Stimulated activated naive B cell treated with anti-CD40 and anti-IgM and Interleukin-4, amounts not matched to agents 10 μg/mL and 1 μg/mL and 100 μg/mL, for 72 hours (primary cell): ENCODE measurements around the gene ZNF532.

Source experiments
- ATAC-seq, 2 donors: fragments of 150-1000 bp; cut with Tn5 transposase; replicated peaks; 2 replicates each; pipeline ENCODE4 v1.10.0; 2021; ENCODE audit warnings: moderate library complexity in 1 of 2
- DNase-seq: peaks from one replicate; pipeline ENCODE4 v3.0.0; 2021
- H3K27ac Mint-ChIP-seq: one replicate; pipeline ENCODE4 v1.8.0; 2022; ENCODE audit warnings: mild to moderate bottlenecking, mixed read lengths
- H3K27me3 Mint-ChIP-seq, 2 donors: one replicate each; pipeline ENCODE4 v1.8.0; 2022; ENCODE audit warnings: mixed read lengths in 2 of 2
- H3K36me3 Mint-ChIP-seq, 2 donors: one replicate each; pipeline ENCODE4 v1.8.0; 2022; ENCODE audit warnings: mixed read lengths in 2 of 2, mild to moderate bottlenecking in 1 of 2
- H3K4me1 Mint-ChIP-seq, 2 donors: one replicate each; pipeline ENCODE4 v1.8.0; 2022; ENCODE audit warnings: mixed read lengths in 2 of 2, mild to moderate bottlenecking in 1 of 2
- H3K4me3 Mint-ChIP-seq, 2 donors: one replicate each; pipeline ENCODE4 v1.8.0; 2022; ENCODE audit warnings: mild to moderate bottlenecking in 2 of 2, mixed read lengths in 2 of 2, moderate library complexity in 1 of 2
- H3K9me3 Mint-ChIP-seq, 2 donors: one replicate each; pipeline ENCODE4 v1.8.0; 2022; ENCODE audit warnings: mixed read lengths in 2 of 2, mild to moderate bottlenecking in 1 of 2

The ZNF532 gene

DNA sequence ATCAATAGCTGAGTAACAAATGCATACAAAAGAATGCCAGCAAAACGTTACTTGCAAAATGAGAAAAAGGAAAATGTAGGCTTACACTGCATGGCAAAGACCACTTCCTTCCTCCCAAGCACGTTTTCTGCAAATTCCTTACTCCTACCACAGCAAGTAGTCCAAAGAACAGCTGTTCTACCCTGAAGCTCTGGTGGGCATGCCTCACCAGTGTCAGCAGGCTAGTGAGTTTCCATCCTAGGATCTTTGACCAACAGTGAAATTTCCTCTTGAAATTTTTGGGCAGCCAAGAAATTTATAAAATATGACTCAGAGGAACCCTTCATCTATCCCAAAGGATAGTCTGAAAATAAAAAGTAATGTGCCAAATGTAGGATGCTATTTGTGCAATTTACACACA lies 123.9 kb downstream of the ZNF532 start:
- ATAC-seq (no peak), DNase-seq (no peak)
- no peaks in the 10 kb centered on the region for H3K27me3 Mint-ChIP-seq
- H3K27ac Mint-ChIP-seq: no peak overlapping the region
- peaks cover 41 to 59% of the 10 kb centered on the region in 2 donors for H3K4me1 Mint-ChIP-seq
- no peak overlapping the region for H3K4me3 Mint-ChIP-seq
- H3K9me3 Mint-ChIP-seq: peaks cover 29 to 35% of the 10 kb centered on the region in 2 donors
- peaks cover 31 to 43% of the 10 kb centered on the region in 2 donors for H3K36me3 Mint-ChIP-seq

DNA sequence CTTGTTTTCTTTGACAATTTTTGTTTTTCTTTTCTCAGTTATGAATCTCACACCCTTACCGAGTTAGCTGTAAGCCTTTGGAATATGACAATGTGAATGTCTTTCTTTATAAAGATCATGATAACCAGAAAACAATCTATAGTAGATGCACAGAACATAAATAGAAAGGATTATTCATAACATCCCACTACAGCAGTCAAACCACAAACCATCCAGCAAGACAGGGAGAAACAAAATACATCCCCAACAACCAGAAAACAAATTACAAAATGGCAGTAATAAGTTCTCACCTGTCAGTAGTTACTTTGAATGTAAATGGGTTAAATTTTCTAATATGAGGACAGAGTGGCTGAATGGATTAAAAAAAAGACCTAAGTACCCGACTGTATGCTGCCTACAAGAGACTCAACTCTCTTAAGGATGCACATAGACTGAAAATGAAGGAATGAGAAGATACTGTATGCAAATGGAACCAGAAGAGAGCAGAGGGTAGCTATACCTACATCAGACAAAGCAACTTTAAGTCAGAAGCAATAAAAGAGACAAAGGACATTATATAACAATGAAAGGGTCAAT lies 124.6 kb downstream of the ZNF532 start:
- Mint-ChIP-seq H3K27me3 (no peaks in the 10 kb centered on the region), H3K36me3 (peaks cover 25 to 38% of the 10 kb centered on the region in 2 donors), H3K4me3 (no peak overlapping the region), H3K9me3 (peaks cover 29 to 35% of the 10 kb centered on the region in 2 donors), H3K4me1 (peaks cover 42 to 62% of the 10 kb centered on the region in 2 donors), H3K27ac (peak overlapping the region; percentile 1)
- ATAC-seq: no peak
- DNase-seq: no peak

DNA sequence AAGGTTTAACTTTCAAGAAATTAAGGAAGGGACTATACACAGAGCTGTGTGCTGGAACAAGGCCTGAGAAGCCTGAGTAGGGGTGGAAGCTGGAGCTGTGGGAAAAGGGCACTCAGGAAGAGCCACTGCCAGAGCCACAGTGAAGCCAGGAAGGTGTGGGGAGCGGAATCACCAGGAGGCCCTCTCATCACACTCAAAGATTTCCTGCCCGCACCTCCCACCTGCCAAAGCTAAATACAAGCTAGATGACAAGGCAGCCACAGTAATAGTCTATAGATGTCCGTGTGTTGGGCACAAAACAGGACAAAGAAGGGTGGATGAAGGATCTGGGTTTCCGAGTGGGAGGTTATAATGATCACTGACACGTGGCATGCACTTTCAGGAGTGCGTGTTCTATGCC lies 126.0 kb downstream of the ZNF532 start:
- DNase-seq (no peak), ATAC-seq (peak in 1 of 2 donors; percentile 1)
- peak overlapping the region; percentile 93 for H3K27ac Mint-ChIP-seq
- H3K9me3 Mint-ChIP-seq: peaks cover 30 to 35% of the 10 kb centered on the region in 2 donors
- no peaks in the 10 kb centered on the region for H3K27me3 Mint-ChIP-seq
- H3K36me3 Mint-ChIP-seq: peaks cover 25 to 41% of the 10 kb centered on the region in 2 donors
- H3K4me1 Mint-ChIP-seq: peaks cover 42 to 62% of the 10 kb centered on the region in 2 donors
- H3K4me3 Mint-ChIP-seq: no peak overlapping the region

DNA sequence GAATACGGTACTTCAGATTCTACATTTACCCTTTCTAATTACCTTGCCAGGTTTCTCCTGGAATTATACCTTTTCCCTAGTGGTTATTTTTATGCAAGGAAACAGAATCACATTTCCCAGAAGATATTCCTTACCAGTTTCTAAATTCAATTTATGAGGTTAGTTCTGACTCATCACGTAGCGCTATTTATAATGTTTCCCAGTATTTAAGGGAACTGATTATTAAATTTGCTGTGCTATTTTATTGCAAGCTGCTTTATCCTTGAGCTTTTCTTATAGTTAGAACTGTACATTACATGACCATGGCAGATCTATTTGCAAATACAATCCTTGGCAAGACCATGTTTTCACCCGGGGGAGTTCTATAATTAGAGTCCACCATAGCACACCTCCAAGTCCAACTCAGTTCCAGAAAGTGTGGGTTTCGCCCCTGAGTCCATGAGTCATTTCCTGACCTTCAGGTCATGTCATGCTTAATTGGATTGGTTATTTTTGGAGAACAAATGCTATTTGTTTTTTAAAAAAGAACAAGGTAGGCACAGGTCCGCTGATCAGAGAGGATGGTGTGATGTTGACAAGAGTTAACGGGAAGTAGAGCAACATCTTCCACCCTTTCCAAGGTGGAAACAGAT lies 126.6 kb downstream of the ZNF532 start:
- H3K36me3 Mint-ChIP-seq: peaks cover 25 to 40% of the 10 kb centered on the region in 2 donors
- H3K27ac Mint-ChIP-seq: peak overlapping the region; percentile 93
- ATAC-seq: peak; percentile 96 to 98
- DNase-seq: peak; percentile 67
- no peaks in the 10 kb centered on the region for H3K27me3 Mint-ChIP-seq
- H3K4me1 Mint-ChIP-seq: peaks cover 42 to 62% of the 10 kb centered on the region in 2 donors
- H3K9me3 Mint-ChIP-seq: peaks cover 30 to 35% of the 10 kb centered on the region in 2 donors
- H3K4me3 Mint-ChIP-seq: peak overlapping the region; percentile 43 to 47

DNA sequence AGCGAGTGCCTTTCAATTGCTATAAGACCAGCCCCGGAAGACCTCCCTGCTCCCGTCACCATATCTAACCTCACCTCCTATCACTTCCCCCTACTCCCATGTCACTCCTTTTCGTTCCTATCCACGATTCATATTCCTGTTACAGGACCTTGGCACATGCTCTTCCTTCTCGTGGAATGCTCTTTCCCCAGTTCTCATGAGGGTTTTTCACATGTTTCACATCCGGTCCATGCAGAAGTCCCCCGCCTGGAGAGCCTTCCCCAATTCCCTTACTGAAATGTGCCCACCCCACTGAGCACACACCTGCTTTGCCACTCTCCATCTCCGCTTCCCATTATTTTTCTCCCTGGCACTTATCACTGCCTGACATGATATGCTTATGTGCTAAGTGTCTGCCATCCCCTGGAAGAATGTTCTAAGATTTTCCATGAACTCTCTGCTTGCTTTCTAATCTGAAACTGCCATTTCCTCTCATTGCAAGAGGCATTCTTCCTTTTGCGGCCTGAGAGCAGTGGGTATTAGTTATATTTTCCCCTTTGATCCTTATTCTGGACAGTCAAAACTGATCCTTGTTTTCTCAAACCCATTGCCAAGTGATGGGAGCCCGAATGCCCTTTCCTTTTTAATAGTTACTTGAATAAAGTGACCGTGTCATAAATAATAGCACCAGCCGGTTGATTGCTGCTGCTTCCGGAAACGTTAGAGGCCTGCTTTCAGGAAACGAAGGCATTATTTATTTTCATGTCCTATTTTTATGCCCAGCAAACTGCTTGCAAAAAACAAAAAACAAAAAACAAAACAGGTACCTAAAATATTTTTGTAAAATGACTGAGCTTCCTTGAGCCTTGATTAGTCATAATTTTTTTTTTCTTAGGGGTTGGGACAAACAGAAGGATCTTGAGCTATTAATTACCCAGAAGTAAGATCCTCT lies 127.9 kb downstream of the ZNF532 start:
- DNase-seq (no peak), ATAC-seq (no peak)
- Mint-ChIP-seq H3K27ac (peak overlapping the region; percentile 93), H3K27me3 (no peaks in the 10 kb centered on the region), H3K4me3 (peak overlapping the region; percentile 40 to 42), H3K9me3 (peaks cover 22 to 27% of the 10 kb centered on the region in 2 donors), H3K36me3 (peaks cover 12 to 28% of the 10 kb centered on the region in 2 donors), H3K4me1 (peaks cover 37 to 50% of the 10 kb centered on the region in 2 donors)

DNA sequence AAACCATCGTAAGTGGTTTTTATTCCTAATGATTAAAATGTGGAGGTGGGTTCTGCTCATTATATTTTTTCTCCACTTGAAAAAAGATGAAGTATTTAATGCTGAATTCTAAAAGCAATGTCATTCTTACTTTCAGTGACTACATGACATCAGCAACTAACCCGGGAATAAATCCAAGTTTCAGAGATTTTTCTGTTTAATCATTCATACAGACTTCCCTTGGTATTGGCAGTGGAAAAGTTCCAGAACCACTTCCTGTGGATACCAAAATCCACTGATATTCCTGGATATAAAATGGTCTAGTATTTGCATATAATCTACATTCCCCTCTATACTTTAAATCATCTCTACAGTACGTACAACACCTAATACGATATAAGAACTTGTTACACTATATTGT lies 128.6 kb downstream of the ZNF532 start:
- no peaks in the 10 kb centered on the region for H3K27me3 Mint-ChIP-seq
- ATAC-seq (no peak), DNase-seq (no peak)
- peaks cover 10 to 26% of the 10 kb centered on the region in 2 donors for H3K36me3 Mint-ChIP-seq
- H3K27ac Mint-ChIP-seq: no peak overlapping the region
- H3K4me1 Mint-ChIP-seq: peaks cover 36 to 48% of the 10 kb centered on the region in 2 donors
- peaks cover 20 to 26% of the 10 kb centered on the region in 2 donors for H3K9me3 Mint-ChIP-seq
- H3K4me3 Mint-ChIP-seq: no peak overlapping the region

DNA sequence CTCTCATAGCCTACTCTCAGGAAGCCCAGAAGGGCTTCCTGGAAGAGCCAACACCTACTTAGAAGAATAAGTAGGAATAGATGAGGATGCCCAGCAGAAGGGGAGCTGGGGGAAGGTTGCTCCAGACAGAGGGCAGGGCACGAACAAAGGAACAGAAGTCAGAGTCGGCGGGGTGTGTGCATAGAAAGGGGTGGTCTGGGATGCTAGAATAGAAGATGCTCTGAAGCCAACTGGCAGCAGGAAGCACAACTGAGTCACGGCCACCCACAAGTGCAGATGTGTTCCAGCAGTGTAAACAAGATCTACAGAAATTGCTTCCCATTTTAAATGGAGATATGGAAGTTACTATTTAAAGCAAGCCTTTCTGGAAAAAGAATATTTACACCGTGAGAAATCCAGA lies 131.0 kb downstream of the ZNF532 start:
- Mint-ChIP-seq H3K4me3 (no peak overlapping the region), H3K36me3 (peaks cover 0 to 11% of the 10 kb centered on the region in 2 donors), H3K27ac (no peak overlapping the region), H3K27me3 (no peaks in the 10 kb centered on the region), H3K9me3 (peaks cover 12 to 16% of the 10 kb centered on the region in 2 donors), H3K4me1 (peaks cover 26 to 38% of the 10 kb centered on the region in 2 donors)
- no peak for DNase-seq
- no peak for ATAC-seq

DNA sequence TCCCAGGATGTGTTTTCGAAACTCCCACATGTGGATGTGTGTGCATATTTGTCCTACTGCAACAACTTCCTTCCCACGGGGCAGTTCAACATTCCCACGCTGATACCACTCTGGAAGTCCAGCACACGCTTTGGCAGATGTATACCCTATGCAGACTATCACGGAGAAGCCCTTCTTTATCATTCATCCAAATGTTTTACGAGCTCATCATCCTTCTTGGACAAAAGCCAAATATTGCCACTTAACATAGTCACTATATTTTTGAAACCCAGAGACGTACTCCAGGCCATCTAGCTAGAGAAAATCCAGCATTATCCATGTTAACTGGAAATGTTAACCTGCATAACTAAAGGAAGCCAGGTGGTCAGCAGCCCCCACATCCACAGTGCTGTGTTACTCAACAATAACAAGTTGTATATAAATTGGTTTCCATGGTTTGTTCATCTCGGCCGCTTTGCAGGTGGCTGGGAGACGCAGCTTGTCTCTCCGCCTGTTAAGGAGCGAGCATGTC lies 131.5 kb downstream of the ZNF532 start:
- peaks cover 21 to 32% of the 10 kb centered on the region in 2 donors for H3K4me1 Mint-ChIP-seq
- no peaks in the 10 kb centered on the region for H3K27me3 Mint-ChIP-seq
- H3K36me3 Mint-ChIP-seq: peaks cover 0 to 11% of the 10 kb centered on the region in 2 donors
- H3K9me3 Mint-ChIP-seq: peaks cover 8 to 13% of the 10 kb centered on the region in 2 donors
- no peak overlapping the region for H3K27ac Mint-ChIP-seq
- ATAC-seq: no peak
- DNase-seq: no peak
- no peak overlapping the region for H3K4me3 Mint-ChIP-seq

DNA sequence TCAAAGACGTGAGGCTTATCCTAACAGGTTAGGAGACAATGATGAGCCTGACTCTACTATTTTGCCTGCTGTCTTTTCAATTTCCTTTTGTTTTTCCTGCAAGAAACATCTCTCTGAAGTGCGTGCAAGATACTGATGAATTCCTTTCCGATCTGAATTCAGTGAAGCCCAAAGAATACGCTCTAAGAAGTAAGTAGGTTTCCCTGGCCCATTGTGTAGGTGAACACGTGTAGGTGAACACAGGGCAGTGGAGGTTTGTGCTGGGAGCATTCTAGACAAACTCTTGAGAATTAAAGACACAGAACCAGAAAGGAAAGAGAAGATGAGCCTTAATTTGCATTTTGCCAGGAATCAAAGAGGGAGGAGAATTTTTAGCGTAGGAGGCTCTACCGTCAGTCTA lies 132.0 kb downstream of the ZNF532 start:
- no peak for ATAC-seq
- H3K36me3 Mint-ChIP-seq: peaks cover 0 to 7% of the 10 kb centered on the region in 2 donors
- no peak overlapping the region for H3K4me3 Mint-ChIP-seq

DNA sequence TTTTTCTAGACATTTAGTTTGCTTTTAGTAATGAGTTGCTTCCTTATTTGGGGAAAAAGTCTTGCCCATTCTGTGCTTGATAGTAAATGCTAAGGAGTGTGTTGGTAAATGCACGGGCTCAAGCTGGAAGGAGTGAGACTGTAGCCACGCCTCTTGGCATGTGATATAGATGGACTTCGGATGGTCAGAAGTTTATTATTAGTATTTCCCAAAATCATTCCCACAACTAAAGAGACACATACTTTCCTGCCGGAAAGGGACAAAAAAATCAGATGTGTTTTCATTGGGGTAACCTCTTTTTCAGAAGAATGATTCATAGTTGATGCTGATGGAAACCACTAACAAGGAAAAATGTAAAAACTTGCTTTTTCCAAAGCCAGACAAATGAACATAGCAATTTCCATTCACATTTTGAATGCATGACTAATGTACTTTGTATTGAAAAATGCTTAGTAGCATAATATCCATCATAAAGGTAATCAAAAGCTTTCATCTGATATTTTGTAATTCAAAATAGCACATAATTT lies 133.2 kb downstream of the ZNF532 start:
- no peak overlapping the region for H3K4me3 Mint-ChIP-seq
- H3K4me1 Mint-ChIP-seq: peaks cover 8 to 22% of the 10 kb centered on the region in 2 donors
- no peaks in the 10 kb centered on the region for H3K27me3 Mint-ChIP-seq
- peaks cover under 1 to 2% of the 10 kb centered on the region in 2 donors for H3K9me3 Mint-ChIP-seq
- peaks cover 0 to 3% of the 10 kb centered on the region in 2 donors for H3K36me3 Mint-ChIP-seq
- H3K27ac Mint-ChIP-seq: no peak overlapping the region
- no peak for DNase-seq
- ATAC-seq: no peak

More for the DNA sequence above, 132.0 kb downstream of the ZNF532 start:
- H3K4me1 Mint-ChIP-seq: peaks cover 17 to 30% of the 10 kb centered on the region in 2 donors
- H3K9me3 Mint-ChIP-seq: peaks cover 6 to 8% of the 10 kb centered on the region in 2 donors
- no peak overlapping the region for H3K27ac Mint-ChIP-seq
- no peak for DNase-seq
- H3K27me3 Mint-ChIP-seq: no peaks in the 10 kb centered on the region

DNA sequence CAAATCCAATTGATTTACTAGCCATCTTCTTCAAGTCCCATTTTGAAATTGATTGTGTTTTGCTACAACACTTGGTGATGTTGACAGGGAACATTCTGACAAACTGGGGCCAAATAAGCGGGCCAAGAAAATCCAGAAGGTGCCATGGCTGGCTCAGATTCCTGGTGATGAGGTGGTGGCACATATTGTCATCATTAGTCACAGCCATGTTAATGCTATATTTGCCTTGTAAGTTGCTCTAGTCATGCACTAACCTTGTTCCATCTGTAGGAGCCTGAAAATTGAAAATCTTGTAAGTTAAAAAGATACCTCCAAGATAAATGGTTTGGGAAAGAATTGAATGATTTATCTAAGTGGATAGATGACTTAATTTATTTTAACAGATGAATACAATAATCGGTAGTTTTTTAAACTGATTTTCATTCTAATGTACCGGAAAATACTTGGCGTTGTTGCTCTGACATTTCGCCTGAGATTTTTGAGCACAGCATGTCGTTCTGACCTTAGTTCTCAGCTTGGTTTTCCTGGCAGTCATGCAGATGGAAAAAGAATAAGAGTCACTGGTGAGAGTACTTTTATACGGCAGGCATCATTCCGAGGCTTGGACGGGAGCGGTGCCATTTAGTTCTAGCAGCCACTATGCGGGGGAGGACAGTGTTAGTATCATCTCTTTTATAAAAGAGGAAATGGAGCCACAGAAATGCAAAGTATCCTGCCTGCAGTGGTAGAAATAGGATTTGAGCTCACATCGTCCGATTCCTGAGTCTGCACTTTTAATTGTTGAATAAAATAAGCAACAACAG lies 133.9 kb downstream of the ZNF532 start:
- H3K4me3 Mint-ChIP-seq: no peak overlapping the region
- ATAC-seq (peak; percentile 39 to 54), DNase-seq (no peak)
- no peaks in the 10 kb centered on the region for H3K27me3 Mint-ChIP-seq
- H3K9me3 Mint-ChIP-seq: peaks cover 0 to 2% of the 10 kb centered on the region in 2 donors
- peaks cover 0 to 3% of the 10 kb centered on the region in 2 donors for H3K36me3 Mint-ChIP-seq
- H3K27ac Mint-ChIP-seq: no peak overlapping the region
- peaks cover 8 to 21% of the 10 kb centered on the region in 2 donors for H3K4me1 Mint-ChIP-seq

DNA sequence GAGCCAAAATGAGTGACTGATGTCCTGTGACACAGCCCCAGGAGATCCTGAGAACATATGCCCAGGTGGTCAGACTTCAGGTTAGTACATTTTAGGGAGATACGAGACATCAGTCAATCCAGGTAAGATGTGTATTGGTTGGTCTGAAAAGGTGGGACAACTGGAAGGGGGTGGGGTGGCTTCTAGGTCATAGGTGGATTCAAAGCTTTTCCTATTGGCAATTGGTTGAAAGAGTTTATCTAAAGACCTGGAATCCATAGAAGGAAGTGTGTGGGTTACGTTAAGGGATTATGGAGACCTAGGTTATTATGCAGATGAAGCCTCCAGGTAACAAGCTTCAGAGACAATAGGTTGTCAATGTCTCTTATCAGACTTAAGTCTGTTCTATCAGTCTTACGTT lies 136.5 kb downstream of the ZNF532 start:
- H3K27me3 Mint-ChIP-seq: no peaks in the 10 kb centered on the region
- no peak overlapping the region for H3K4me3 Mint-ChIP-seq
- no peaks in the 10 kb centered on the region for H3K9me3 Mint-ChIP-seq
- peaks cover 11 to 27% of the 10 kb centered on the region in 2 donors for H3K4me1 Mint-ChIP-seq
- DNase-seq (no peak), ATAC-seq (no peak)
- no peak overlapping the region for H3K27ac Mint-ChIP-seq
- no peaks in the 10 kb centered on the region for H3K36me3 Mint-ChIP-seq

DNA sequence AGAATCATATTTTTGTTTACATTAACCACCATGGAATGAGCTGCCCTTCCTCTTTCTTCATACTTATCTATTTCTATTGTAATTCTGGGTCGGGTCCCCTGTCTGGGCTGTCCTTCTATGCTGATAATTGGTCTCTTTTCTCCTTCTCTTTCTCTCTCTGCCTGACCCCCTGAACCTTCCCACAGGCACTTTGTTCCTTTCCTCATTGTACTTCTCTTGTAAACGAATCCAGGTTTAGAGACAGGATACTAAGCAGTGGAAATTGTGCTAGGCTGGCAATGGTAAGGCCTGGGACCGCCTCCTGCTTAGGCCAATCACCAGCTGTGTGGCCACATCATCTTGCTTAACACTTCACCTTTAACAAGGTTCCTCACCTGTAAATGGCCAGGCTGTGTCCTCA lies 137.0 kb downstream of the ZNF532 start:
- H3K4me3 Mint-ChIP-seq: no peak overlapping the region
- H3K27me3 Mint-ChIP-seq: no peaks in the 10 kb centered on the region
- no peak for ATAC-seq
- no peaks in the 10 kb centered on the region for H3K9me3 Mint-ChIP-seq
- no peak overlapping the region for H3K27ac Mint-ChIP-seq
- peaks cover 11 to 27% of the 10 kb centered on the region in 2 donors for H3K4me1 Mint-ChIP-seq
- no peaks in the 10 kb centered on the region for H3K36me3 Mint-ChIP-seq
- DNase-seq: no peak
